WTC11 (cell line): ENCODE measurements around the gene CRYGS. TPM values are rescaled to one million over a fixed set of nuclear protein-coding genes. Genes with fewer than 3 reads are reported as not detected.

Experiments
- ATAC-seq: fragments of 200-7000 bp; cut with Tn5 transposase; 2 replicates; pipeline ENCODE4 v1.10.0; 2021; ENCODE audit warnings: mild to moderate bottlenecking, moderate library complexity
- CTCF ChIA-PET: fragments of 300-600 bp; sonication (Branson Sonifier 250); formaldehyde crosslinking; loops from one replicate; lab custom pipeline; 2021; ENCODE audit warnings: antibody characterized with exemption; lab: Charles Lee
- POLR2A ChIA-PET: fragments of 350-600 bp; sonication (Branson Sonifier 250); formaldehyde crosslinking; loops from one replicate; lab custom pipeline; 2021; ENCODE audit warnings: antibody characterized with exemption; lab: Charles Lee
- DNase-seq: peaks from one replicate; pipeline ENCODE4 v3.0.0; 2021; ENCODE audit warnings: low spot score
- H3K27ac Mint-ChIP-seq: 2 replicates; pipeline ENCODE4 v1.8.0; 2021; ENCODE audit warnings: mixed read lengths
- H3K27me3 Mint-ChIP-seq: 2 replicates; pipeline ENCODE4 v1.8.0; 2021; ENCODE audit warnings: low read depth, mild to moderate bottlenecking, moderate library complexity, mixed read lengths
- H3K36me3 Mint-ChIP-seq: 2 replicates; pipeline ENCODE4 v1.8.0; 2021; ENCODE audit warnings: mixed read lengths
- H3K4me1 Mint-ChIP-seq: 2 replicates; pipeline ENCODE4 v1.8.0; 2022; ENCODE audit warnings: mixed read lengths
- H3K4me3 Mint-ChIP-seq: 2 replicates; pipeline ENCODE4 v1.8.0; 2021; ENCODE audit warnings: mild to moderate bottlenecking, moderate library complexity, mixed read lengths
- H3K9me3 Mint-ChIP-seq: 2 replicates; pipeline ENCODE4 v1.8.0; 2021; ENCODE audit warnings: mixed read lengths
- ATF2 ChIP-seq: sonication (generic); formaldehyde crosslinking; IDR thresholded peaks from 2 replicates; pipeline ENCODE4 v1.8.1; 2022; ENCODE audit warnings: low read depth, missing genetic modification reagents, borderline replicate concordance
- ATF3 ChIP-seq: sonication (generic); formaldehyde crosslinking; conservative IDR thresholded peaks from 2 replicates; pipeline ENCODE4 v1.8.1; 2022; ENCODE audit warnings: mild to moderate bottlenecking, missing genetic modification reagents
- E2F5 ChIP-seq: sonication (generic); formaldehyde crosslinking; IDR thresholded peaks from 2 replicates; pipeline ENCODE4 v1.8.1; 2022; ENCODE audit warnings: mild to moderate bottlenecking, moderate library complexity, missing genetic modification reagents
- MXD4 ChIP-seq: fragments of 250-450 bp; sonication (Bioruptor Pico); IDR thresholded peaks from 2 replicates; pipeline ENCODE4 v1.8.0; 2021; ENCODE audit warnings: mild to moderate bottlenecking, moderate library complexity, borderline replicate concordance
- MYBL2 ChIP-seq: sonication (generic); formaldehyde crosslinking; IDR thresholded peaks from 2 replicates; pipeline ENCODE4 v1.8.1; 2023; ENCODE audit warnings: mild to moderate bottlenecking, moderate library complexity, missing genetic modification reagents
- NR1H2 ChIP-seq: sonication (generic); formaldehyde crosslinking; IDR thresholded peaks from 2 replicates; pipeline ENCODE4 v1.9.0; 2021; ENCODE audit warnings: mild to moderate bottlenecking, moderate library complexity, missing genetic modification reagents
- OVOL2 ChIP-seq: fragments of 250-450 bp; sonication (Bioruptor Pico); IDR thresholded peaks from 2 replicates; pipeline ENCODE4 v1.9.0; 2021; ENCODE audit warnings: mild to moderate bottlenecking, borderline replicate concordance
- PRDM15 ChIP-seq: sonication (generic); formaldehyde crosslinking; IDR thresholded peaks from 2 replicates; pipeline ENCODE4 v1.8.0; 2022; ENCODE audit warnings: missing genetic modification reagents
- USF2 ChIP-seq: sonication (generic); formaldehyde crosslinking; IDR thresholded peaks from 2 replicates; pipeline ENCODE4 v1.8.1; 2023; ENCODE audit warnings: mild to moderate bottlenecking, missing genetic modification reagents, moderate library complexity
- ZNF121 ChIP-seq: sonication (generic); formaldehyde crosslinking; IDR thresholded peaks from 2 replicates; pipeline ENCODE4 v1.8.0; 2023; ENCODE audit warnings: missing genetic modification reagents
- ZNF219 ChIP-seq: sonication (generic); formaldehyde crosslinking; IDR thresholded peaks from 2 replicates; pipeline ENCODE4 v1.8.0; 2023; ENCODE audit warnings: missing genetic modification reagents, mild to moderate bottlenecking, borderline replicate concordance
- ZNF232 ChIP-seq: sonication (generic); formaldehyde crosslinking; IDR thresholded peaks from 2 replicates; pipeline ENCODE4 v1.8.0; 2022; ENCODE audit warnings: mild to moderate bottlenecking, missing genetic modification reagents
- ZNF416 ChIP-seq: fragments of 250-450 bp; sonication (Bioruptor Pico); IDR thresholded peaks from 2 replicates; pipeline ENCODE4 v1.9.0; 2021; ENCODE audit warnings: mild to moderate bottlenecking, inconsistent platforms
- ZNF425 ChIP-seq: fragments of 250-450 bp; sonication (Bioruptor Pico); conservative IDR thresholded peaks from 2 replicates; pipeline ENCODE4 v1.9.0; 2021; ENCODE audit warnings: mild to moderate bottlenecking
- total RNA-seq: library from RNA; stranded (reverse); gene quantifications from 3 replicates; pipeline ENCODE4 v1.2.3, GENCODE V29; 2021

Gene CRYGS
- total RNA-seq, 1 experiment from 2014 or later: 1.7 TPM

- TF ChIP-seq USF2 (CRISPR knock-in tag): no peak
- no peak for TF ChIP-seq PRDM15
- TF ChIP-seq NR1H2: no peak
- no peak for TF ChIP-seq ZNF121
- no peak for TF ChIP-seq MYBL2 (CRISPR knock-in tag)
- no peak for TF ChIP-seq ZNF425 (CRISPR knock-in tag)
- no peak for TF ChIP-seq ZNF219 (CRISPR knock-in tag)
- no peak for TF ChIP-seq MXD4 (CRISPR knock-in tag)
- no peak for TF ChIP-seq OVOL2
- TF ChIP-seq ZNF416 (CRISPR knock-in tag): no peak
- no peak for TF ChIP-seq ATF2 (CRISPR knock-in tag)
- no peak for TF ChIP-seq ZNF232 (CRISPR knock-in tag)
- TF ChIP-seq ATF3 (CRISPR knock-in tag): no peak
Measured at GRCh38 chr3:186567072-186567921, 23.1 kb upstream of the CRYGS start, which contains the start of gene TBCCD1 (continued).

- CTCF ChIA-PET: no interaction called here
- no peak for DNase-seq
- POLR2A ChIA-PET: no interaction called here
- no peak for ATAC-seq
- H3K4me3 Mint-ChIP-seq: peak overlapping the region; percentile 88
- H3K27me3 Mint-ChIP-seq: no peaks in the 10 kb centered on the region
- TF ChIP-seq PRDM15 (no peak), ZNF416 (CRISPR knock-in tag) (0 out of 2 replicates have a peak, but pooled peaks have one; percentile 46), E2F5 (CRISPR knock-in tag) (no peak)
- H3K27ac Mint-ChIP-seq: peak overlapping the region; percentile 91
- peaks cover 29% of the 10 kb centered on the region for H3K4me1 Mint-ChIP-seq
- no peaks in the 10 kb centered on the region for H3K9me3 Mint-ChIP-seq
- no peaks in the 10 kb centered on the region for H3K36me3 Mint-ChIP-seq
Measured at GRCh38 chr3:186566772-186567071, 22.5 kb upstream of the CRYGS start.
